Choroid plexus epithelial cell (primary cell): Measurements from ENCODE around the gene KIT.

Experiments
- DNase-seq: peaks from one replicate; pipeline ENCODE4 v3.0.0-alpha.2; 2010; ENCODE audit warnings: low read depth
- H3K4me3 ChIP-seq: 2 replicates; pipeline ENCODE4 v1.5.1; 2011; ENCODE audit warnings: low read depth, mild to moderate bottlenecking, control low read depth, low read length, moderate library complexity
- TF ChIP-seq, protein P1 (sequence below): conservative IDR thresholded peaks from 2 replicates; pipeline ENCODE4 v1.5.1; 2011; ENCODE audit warnings: low read depth, mild to moderate bottlenecking, control low read depth, inconsistent platforms, low read length, moderate library complexity

Gene KIT

GRCh38 chr4:54651050-54651449 lies 6.7 kb upstream of the KIT start:
- TF ChIP-seq, protein P1, sequence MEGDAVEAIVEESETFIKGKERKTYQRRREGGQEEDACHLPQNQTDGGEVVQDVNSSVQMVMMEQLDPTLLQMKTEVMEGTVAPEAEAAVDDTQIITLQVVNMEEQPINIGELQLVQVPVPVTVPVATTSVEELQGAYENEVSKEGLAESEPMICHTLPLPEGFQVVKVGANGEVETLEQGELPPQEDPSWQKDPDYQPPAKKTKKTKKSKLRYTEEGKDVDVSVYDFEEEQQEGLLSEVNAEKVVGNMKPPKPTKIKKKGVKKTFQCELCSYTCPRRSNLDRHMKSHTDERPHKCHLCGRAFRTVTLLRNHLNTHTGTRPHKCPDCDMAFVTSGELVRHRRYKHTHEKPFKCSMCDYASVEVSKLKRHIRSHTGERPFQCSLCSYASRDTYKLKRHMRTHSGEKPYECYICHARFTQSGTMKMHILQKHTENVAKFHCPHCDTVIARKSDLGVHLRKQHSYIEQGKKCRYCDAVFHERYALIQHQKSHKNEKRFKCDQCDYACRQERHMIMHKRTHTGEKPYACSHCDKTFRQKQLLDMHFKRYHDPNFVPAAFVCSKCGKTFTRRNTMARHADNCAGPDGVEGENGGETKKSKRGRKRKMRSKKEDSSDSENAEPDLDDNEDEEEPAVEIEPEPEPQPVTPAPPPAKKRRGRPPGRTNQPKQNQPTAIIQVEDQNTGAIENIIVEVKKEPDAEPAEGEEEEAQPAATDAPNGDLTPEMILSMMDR, result no peak
- no peak for DNase-seq
- H3K4me3 ChIP-seq, result no peak overlapping the region

GRCh38 chr4:54654753-54655152 lies 3.0 kb upstream of the KIT start:
- DNase-seq, result no peak
- no peak overlapping the region for H3K4me3 ChIP-seq
- TF ChIP-seq, protein P1, result no peak

GRCh38 chr4:54657185-54657550 lies 589 bp upstream of the KIT start:
- DNase-seq, result no peak
- TF ChIP-seq, protein P1, result no peak
- peak overlapping the region; percentile 58 for H3K4me3 ChIP-seq

GRCh38 chr4:54658252-54659093 lies 716 bp downstream of the KIT start:
- peak; percentile 32 for DNase-seq
- H3K4me3 ChIP-seq, result peak overlapping the region; percentile 58
- TF ChIP-seq, protein P1, result no peak

- peak; percentile 53 for DNase-seq
- TF ChIP-seq, protein P1, result no peak
- H3K4me3 ChIP-seq, result peak overlapping the region; percentile 58
Observed at GRCh38 chr4:54659313-54659712, 1.6 kb downstream of the KIT start.

DNA sequence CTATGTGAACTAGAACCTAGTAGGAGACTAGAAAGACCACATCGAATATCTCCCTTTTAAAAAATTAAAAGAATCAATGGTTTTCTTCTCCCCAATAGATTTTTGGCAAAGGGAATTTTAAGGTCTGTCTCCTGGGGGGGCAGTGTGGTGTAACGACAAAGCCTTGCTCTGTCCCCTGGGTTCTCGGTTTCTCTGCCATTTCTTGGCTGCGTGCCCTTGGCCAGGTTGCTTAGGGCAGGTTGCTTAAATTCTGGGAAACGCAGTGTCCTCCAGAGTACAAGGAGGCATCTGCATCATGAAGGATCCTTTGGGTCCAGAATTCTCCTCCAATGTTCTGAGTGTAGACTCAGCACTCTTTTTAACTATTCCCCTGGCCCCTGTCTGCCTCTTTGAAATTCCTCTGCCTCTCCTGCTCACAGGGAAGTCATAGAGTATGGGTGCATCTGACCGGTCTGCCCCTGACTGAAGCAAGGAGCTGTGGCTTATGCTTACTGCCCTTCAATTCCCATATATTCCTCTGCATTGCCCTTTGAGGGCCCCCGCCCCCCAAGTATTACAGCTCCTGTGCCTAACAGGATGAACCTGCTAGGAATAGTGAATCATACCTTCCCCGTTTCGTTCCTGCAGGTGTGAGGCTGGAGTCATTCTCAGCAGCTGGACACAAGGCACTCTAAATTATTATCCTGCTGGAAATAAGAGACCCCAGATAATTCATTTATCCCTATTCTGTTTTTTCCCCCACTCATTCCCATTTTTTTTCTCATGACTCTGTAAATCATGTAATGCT lies 2.2 kb downstream of the KIT start:
- TF ChIP-seq, protein P1, result no peak
- DNase-seq, result no peak
- H3K4me3 ChIP-seq, result no peak overlapping the region

DNA sequence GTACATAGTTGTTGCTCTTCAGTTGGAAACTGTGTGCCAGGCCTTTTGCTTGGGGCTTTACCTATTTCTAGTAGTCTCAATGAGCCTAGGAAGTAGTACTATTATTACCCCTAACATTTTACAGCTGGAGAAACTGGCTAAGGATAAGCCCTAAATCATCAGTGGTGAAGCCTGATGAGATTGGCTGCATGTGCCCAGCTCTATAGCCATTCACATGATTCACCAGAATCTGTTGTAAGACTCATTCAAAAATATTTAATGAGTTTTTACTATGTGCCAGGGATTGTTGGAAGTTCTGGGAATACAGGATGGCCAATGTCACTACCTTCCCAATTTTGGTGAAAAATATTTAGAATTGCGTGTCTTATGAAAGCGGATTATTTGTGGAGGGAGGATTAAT lies 2.8 kb downstream of the KIT start:
- TF ChIP-seq, protein P1, result no peak
- no peak overlapping the region for H3K4me3 ChIP-seq
- DNase-seq, result no peak
